Smooth muscle cell of bladder (primary cell): ENCODE results near the gene FARSB. TPM values are rescaled to one million over a fixed set of nuclear protein-coding genes. Genes with fewer than 3 reads are reported as not detected.

Experiments
- total RNA-seq: library from RNA; depleted of rRNA; stranded (reverse); fragments of >200 nt; gene quantifications from 2 replicates; pipeline ENCODE4 v1.2.3, GENCODE V29; 2014

FARSB gene
- total RNA-seq, result 8.7 and 9.4 TPM in 2 replicates

GRCh38 chr2:222655787-222656525, at the start of gene FARSB:
TSS of gene FARSB (minus strand) at chr2:222656092. CDS start at chr2:222656073, 19 bp downstream.

GRCh38 chr2:222671259-222672067, 15.6 kb upstream of the FARSB start, which contains the start of gene MOGAT1:
TSS of gene MOGAT1 (plus strand) at chr2:222671658. CDS start at chr2:222671786, 128 bp downstream.

Other genes starting within 250 kb of the FARSB start
- gene SGPP2, start 231.5 kb downstream of the FARSB start, total RNA-seq, result not detected in 2 replicates
- not detected in 2 replicates for gene MOGAT1, start 15.6 kb upstream of the FARSB start, total RNA-seq
- 123 and 133 TPM in 2 replicates for gene ACSL3, start 204.9 kb upstream of the FARSB start, total RNA-seq